Spleen (tissue), 11 donors: ENCODE measurements around the gene GJB3. TPM values are rescaled to one million over a fixed set of nuclear protein-coding genes. Genes with fewer than 3 reads are reported as not detected.
"Not testable (repeated sequence)": the region's sequence is repeated elsewhere in the genome, so short reads cannot be mapped to it uniquely, and the experiment has no call there.

Experiments
- DNase-seq: peaks from one replicate; pipeline ENCODE4 v3.0.0-alpha.2; 2020
- H3K27ac ChIP-seq, 8 donors: fragments of 200-600 bp; sonication (generic) in 7 of 8; 1 replicate in 4 of 8; 2 replicates in 4 of 8; pipeline versions ENCODE4 v1.5.0 to v1.8.0; 2016 to 2021; ENCODE audit warnings: inconsistent platforms in 4 of 8, mild to moderate bottlenecking in 4 of 8, moderate library complexity in 1 of 8
- H3K27me3 ChIP-seq, 7 donors: fragments of 200-600 bp; sonication (generic) in 6 of 7; replicated peaks in 1 of 7; 1 replicate in 4 of 7; 2 replicates in 3 of 7; pipeline versions ENCODE4 v1.5.0 to v1.8.0; 2016 to 2021; ENCODE audit warnings: inconsistent platforms in 3 of 7, mild to moderate bottlenecking in 1 of 7
- H3K36me3 ChIP-seq, 6 donors: fragments of 200-600 bp; sonication (generic) in 5 of 6; 1 replicate in 4 of 6; 2 replicates in 2 of 6; pipeline versions ENCODE4 v1.5.0 to v1.8.0; 2016 to 2021; ENCODE audit warnings: inconsistent platforms in 2 of 6
- H3K4me1 ChIP-seq, 6 donors: fragments of 200-600 bp; sonication (generic) in 5 of 6; 1 replicate in 3 of 6; 2 replicates in 3 of 6; pipeline versions ENCODE4 v1.5.0 to v1.8.0; 2016 to 2021; ENCODE audit warnings: inconsistent platforms in 3 of 6
- H3K4me3 ChIP-seq, 8 donors: fragments of 200-600 bp; sonication (generic) in 7 of 8; 1 replicate in 4 of 8; 2 replicates in 4 of 8; pipeline versions ENCODE4 v1.5.0 to v1.8.0; 2016 to 2021; ENCODE audit warnings: inconsistent platforms in 4 of 8, mild to moderate bottlenecking in 4 of 8, moderate library complexity in 2 of 8
- H3K9me3 ChIP-seq, 8 donors: fragments of 200-600 bp; sonication (generic) in 7 of 8; 1 replicate in 4 of 8; 2 replicates in 4 of 8; pipeline versions ENCODE4 v1.5.0 to v1.8.0; 2016 to 2021; ENCODE audit warnings: inconsistent platforms in 4 of 8
- POLR2A ChIP-seq, 3 donors: fragments of 450-650 bp; IDR thresholded peaks; one replicate each; pipeline ENCODE4 v1.5.1; 2017; ENCODE audit warnings: antibody characterized with exemption in 3 of 3, mild to moderate bottlenecking in 1 of 3
- POLR2AphosphoS5 ChIP-seq, 3 donors: sonication (generic); formaldehyde crosslinking; IDR thresholded peaks; one replicate each; pipeline ENCODE4 v1.5.1; 2017; ENCODE audit warnings: antibody characterized with exemption in 3 of 3
- WGBS, 5 donors: extraction: QIAGEN DNeasy Blood & Tissue Kit in 3 of 5; methylation state at CpG; one replicate each; pipeline versions ENCODE4 v1.1.5 to v1.1.7; 2013 to 2018; 5-methylcytosine and 5-hydroxymethylcytosine counted together
- intact Hi-C: fragments of 100-400 bp; cut with DNase I; formaldehyde crosslinking; loops from one replicate; pipeline ENCODE4 v1.15.0; 2023; ENCODE audit warnings: low total_unique reads
- polyA plus RNA-seq, 3 donors: library from polyadenylated mRNA; stranded (reverse); fragments of 200-250 nt; gene quantifications; one replicate each; pipeline ENCODE4 v1.2.1, GENCODE V29; 2013
- total RNA-seq, 7 donors: library from RNA; depleted of rRNA in 3 of 7; stranded (reverse); fragments of >200 nt in 3 of 7; fragmentation: NEBNext Ultra II Directional in 4 of 7; extraction: Animal tissue kit (Norgen Biotek cat#: 25700) in 4 of 7; gene quantifications; one replicate each; pipeline versions ENCODE4 v1.1.0 to v1.2.1, GENCODE V29; 2016 to 2021
- TF ChIP-seq, protein P1 (sequence below), 11 experiments: fragments of 200-600 bp in 7 of 11; fragments of 450-650 bp in 4 of 11; sonication (generic) in 4 of 11; IDR thresholded peaks in 8 of 11; conservative IDR thresholded peaks in 3 of 11; 1 replicate in 7 of 11; 2 replicates in 4 of 11; pipeline versions ENCODE4 v1.4.0 to v1.8.0; 2016 to 2021; ENCODE audit warnings: antibody characterized with exemption in 11 of 11, inconsistent platforms in 4 of 11, mild to moderate bottlenecking in 1 of 11
- donor health status: healthy with polysubstance abuse.
- donor health status: DM: no; HTN: no; CAD: no; lungs with moderate emphysema.
- donor health status: DM: no; HTN: no; CAD: no.
- donor health status: Bipolar disorder and iron deficiency.
- donor health status: healthy.
- donor health status: DM: no; HTN: no; CAD: no.
- donor health status: DM: yes; HTN: yes; CAD: no.

Gene GJB3
- total and polyA plus RNA-seq, 10 donors, result 0.11 to 0.23 (median 0.13) TPM; not detected in 7

DNA sequence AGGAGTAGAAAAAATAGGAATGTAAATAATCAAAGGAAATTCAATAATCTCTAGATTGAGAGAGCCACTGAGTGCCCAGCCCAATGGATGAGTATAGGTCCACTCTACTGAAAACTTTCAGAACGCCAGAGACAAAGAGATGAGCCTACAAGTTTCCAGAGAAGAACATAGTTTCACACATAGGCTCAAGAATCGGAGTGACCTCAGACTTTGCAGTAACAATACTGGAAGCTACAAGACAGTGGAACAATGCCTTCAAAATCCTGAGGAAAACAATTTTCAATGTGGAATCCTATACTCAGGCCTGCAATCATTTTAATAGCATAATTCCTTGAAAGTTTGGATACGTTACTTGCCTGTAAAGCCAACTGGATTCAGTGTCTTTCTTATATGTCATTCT is 22.8 kb downstream of the GJB3 start:
- Histone ChIP-seq H3K4me1 (no peaks in the 10 kb centered on the region), H3K9me3 (peaks cover 0 to 15% (median 8%) of the 10 kb centered on the region in 8 donors), H3K36me3 (peaks cover 0 to 3% (median 0%) of the 10 kb centered on the region in 6 donors), H3K27ac (no peak overlapping the region), H3K27me3 (no peaks in the 10 kb centered on the region), H3K4me3 (no peak overlapping the region)
- 92 to 99% (median 96%) methylated on average over 3 of the region's 3 CpGs for WGBS, 5 donors
- no peak for TF ChIP-seq POLR2AphosphoS5 (IDR thresholded peaks at IDR 0.05)
- no peak for TF ChIP-seq POLR2A (IDR thresholded peaks at IDR 0.05)
- intact Hi-C loops, result no loop called here
- no peak for DNase-seq

DNA sequence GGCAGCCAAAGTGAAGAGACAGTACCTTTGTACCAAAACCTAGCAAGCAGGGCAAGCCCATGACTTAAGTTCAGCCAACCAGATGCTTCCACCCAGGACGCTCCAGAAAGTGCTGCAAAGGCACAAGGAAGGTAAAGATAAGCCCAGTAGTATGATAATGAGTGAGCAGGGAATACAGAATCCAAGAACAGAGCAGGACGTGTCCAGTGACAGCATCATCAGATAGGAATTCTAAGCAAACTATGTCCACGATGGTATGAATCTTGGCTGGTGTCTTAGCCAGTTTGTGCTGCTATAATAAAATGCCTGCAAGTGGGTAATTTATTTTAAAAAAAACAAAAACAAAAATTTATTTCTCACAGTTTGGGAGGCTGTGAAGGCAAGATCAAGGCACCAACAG is 25.4 kb downstream of the GJB3 start:
- TF ChIP-seq POLR2A (IDR thresholded peaks at IDR 0.05), result no peak
- TF ChIP-seq, protein P1, sequence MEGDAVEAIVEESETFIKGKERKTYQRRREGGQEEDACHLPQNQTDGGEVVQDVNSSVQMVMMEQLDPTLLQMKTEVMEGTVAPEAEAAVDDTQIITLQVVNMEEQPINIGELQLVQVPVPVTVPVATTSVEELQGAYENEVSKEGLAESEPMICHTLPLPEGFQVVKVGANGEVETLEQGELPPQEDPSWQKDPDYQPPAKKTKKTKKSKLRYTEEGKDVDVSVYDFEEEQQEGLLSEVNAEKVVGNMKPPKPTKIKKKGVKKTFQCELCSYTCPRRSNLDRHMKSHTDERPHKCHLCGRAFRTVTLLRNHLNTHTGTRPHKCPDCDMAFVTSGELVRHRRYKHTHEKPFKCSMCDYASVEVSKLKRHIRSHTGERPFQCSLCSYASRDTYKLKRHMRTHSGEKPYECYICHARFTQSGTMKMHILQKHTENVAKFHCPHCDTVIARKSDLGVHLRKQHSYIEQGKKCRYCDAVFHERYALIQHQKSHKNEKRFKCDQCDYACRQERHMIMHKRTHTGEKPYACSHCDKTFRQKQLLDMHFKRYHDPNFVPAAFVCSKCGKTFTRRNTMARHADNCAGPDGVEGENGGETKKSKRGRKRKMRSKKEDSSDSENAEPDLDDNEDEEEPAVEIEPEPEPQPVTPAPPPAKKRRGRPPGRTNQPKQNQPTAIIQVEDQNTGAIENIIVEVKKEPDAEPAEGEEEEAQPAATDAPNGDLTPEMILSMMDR (IDR thresholded peaks at IDR 0.05 in 8 of 11, conservative IDR thresholded peaks at IDR 0.05 in 3 of 11), result no peak
- no peaks in the 10 kb centered on the region for H3K4me1 ChIP-seq
- no peak overlapping the region for H3K27ac ChIP-seq
- WGBS, 5 donors, result 75 to 89% (median 85%) methylated on average over 3 of the region's 3 CpGs
- no peak overlapping the region for H3K4me3 ChIP-seq
- H3K36me3 ChIP-seq, result peaks cover 0 to 3% (median 0%) of the 10 kb centered on the region in 6 donors
- H3K27me3 ChIP-seq, result no peaks in the 10 kb centered on the region
- intact Hi-C loops, result no loop called here
- DNase-seq, result no peak
- H3K9me3 ChIP-seq, result peaks cover 0 to 22% (median 8%) of the 10 kb centered on the region in 8 donors

DNA sequence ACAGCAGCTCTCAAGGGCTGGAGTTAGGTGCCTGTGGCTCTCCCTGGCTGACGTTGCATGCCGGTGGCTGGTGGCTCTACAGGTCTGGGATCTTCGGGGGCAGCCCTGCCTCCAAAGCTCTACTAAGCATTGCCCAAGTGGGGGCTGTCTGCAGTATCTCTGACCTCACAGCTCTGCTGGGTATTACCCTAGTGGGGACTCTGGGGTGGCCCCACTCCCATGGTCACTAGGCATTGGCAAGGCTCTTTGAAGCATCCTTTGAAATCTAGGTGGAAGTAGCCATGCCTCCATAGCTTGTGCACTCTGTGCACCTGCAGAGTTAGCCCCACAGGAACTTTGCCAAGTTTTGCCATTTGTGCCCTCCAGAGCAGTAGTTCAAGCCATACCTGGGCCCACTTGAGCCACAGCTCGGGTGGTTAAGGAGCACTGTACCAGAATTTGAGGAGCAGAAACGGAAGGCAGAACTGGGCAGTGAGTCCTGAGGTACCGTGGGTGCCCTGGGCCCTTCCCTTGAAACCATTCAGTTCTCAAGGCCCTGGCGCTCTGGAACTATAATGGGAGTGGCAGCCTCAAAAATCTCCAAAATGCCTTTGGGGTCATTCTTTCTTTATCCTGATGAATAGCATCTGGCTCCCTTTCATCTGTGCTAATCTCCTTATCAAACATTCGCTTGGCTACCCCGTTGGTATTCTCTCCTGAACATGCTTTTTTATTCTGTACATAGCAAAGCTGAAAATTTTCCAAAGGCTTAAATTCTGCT is 27.2 kb downstream of the GJB3 start:
- Histone ChIP-seq H3K4me1 (no peaks in the 10 kb centered on the region), H3K4me3 (no peak overlapping the region), H3K36me3 (peaks cover 0 to 3% (median 0%) of the 10 kb centered on the region in 6 donors), H3K9me3 (peaks cover 0 to 20% (median 8%) of the 10 kb centered on the region in 8 donors), H3K27ac (no peak overlapping the region), H3K27me3 (no peaks in the 10 kb centered on the region)
- no peak for DNase-seq
- 75 to 96% (median 92%) methylated on average over 9 of the region's 9 CpGs for WGBS, 5 donors
- intact Hi-C loops, result no loop called here
- TF ChIP-seq POLR2AphosphoS5 (IDR thresholded peaks at IDR 0.05) (no peak), POLR2A (IDR thresholded peaks at IDR 0.05) (no peak)
- TF ChIP-seq, protein P1 (IDR thresholded peaks at IDR 0.05 in 8 of 11, conservative IDR thresholded peaks at IDR 0.05 in 3 of 11), result no peak

DNA sequence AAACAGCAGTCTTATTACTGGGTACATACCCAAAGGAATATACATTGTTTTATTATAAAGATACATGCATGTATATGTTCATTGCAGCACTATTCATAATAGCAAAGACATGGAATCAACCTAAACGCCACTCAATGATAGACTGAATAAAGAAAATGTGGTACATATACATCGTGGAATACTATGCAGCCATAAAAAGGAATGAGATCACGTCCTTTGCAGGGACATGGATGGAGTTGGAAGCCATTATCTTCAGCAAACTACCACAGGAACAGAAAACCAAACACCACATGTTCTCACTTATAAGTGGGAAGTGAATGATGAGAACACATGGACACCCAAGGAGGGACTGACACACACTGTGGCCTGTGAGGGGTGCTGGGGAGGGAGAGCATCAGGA is 29.8 kb downstream of the GJB3 start:
- DNase-seq, H3K4me3 ChIP-seq, H3K36me3 ChIP-seq, intact Hi-C loops, H3K4me1 ChIP-seq, H3K9me3 ChIP-seq, H3K27ac ChIP-seq, H3K27me3 ChIP-seq: not testable (repeated sequence)
- WGBS, 5 donors, result 93 to 96% (median 94%) methylated on average over 3 of the region's 3 CpGs

DNA sequence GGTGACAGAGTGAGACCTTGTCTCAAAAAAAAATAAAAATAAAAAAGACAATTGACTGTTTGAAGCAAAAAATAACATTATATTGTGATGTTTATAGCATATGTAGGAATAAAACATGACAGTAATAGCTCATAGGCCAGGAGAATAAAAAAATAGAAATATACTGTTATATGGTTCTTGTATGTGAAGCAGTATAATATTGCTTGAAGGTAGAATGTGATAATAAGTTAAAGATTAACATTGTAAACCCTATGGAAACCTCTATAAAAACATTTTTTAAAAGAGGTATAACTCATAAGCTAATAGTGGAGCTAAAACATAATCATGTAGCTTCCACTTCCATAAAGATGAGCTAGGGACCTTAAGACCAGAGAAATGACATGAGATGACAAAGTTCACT is 35.3 kb downstream of the GJB3 start:
- Histone ChIP-seq H3K4me1 (no peaks in the 10 kb centered on the region), H3K27me3 (no peaks in the 10 kb centered on the region), H3K9me3 (peaks cover 0 to 8% (median 0%) of the 10 kb centered on the region in 8 donors), H3K36me3 (no peaks in the 10 kb centered on the region), H3K4me3 (no peak overlapping the region), H3K27ac (no peak overlapping the region)
- intact Hi-C loops, result no loop called here
- TF ChIP-seq POLR2AphosphoS5 (IDR thresholded peaks at IDR 0.05) (no peak), POLR2A (IDR thresholded peaks at IDR 0.05) (no peak)
- TF ChIP-seq, protein P1 (IDR thresholded peaks at IDR 0.05 in 8 of 11, conservative IDR thresholded peaks at IDR 0.05 in 3 of 11), result no peak
- no peak for DNase-seq
